Endothelial cell of umbilical vein (primary cell): Measurements from ENCODE around the gene SLC25A13. TPM values are rescaled to one million over a fixed set of nuclear protein-coding genes. Genes with fewer than 3 reads are reported as not detected.

Experiments used
- BruUV-seq: library from RNA; stranded (reverse); fragments of 400-500 nt; replicated peaks from 2 replicates; lab custom pipeline; 2021; lab: Mats Ljungman, UMichigan
- CTCF ChIA-PET: fragments of 300-600, 350-600 bp; sonication (Branson Sonifier 250); formaldehyde crosslinking; loops from one replicate; lab custom pipeline; 2021; ENCODE audit warnings: antibody characterized with exemption, inconsistent platforms; lab: Charles Lee
- POLR2A ChIA-PET: fragments of 300-600, 350-600 bp; sonication (Branson Sonifier 250); formaldehyde crosslinking; loops from one replicate; lab custom pipeline; 2021; ENCODE audit warnings: antibody characterized with exemption, inconsistent platforms; lab: Charles Lee
- DNase-seq: peaks from one replicate; pipeline ENCODE4 v3.0.0-alpha.2; 2011; ENCODE audit warnings: low read depth, low spot score
- FAIRE-seq: peaks from 2 replicates; lab custom pipeline; 2011; peaks lifted over from hg19 to GRCh38; lab: Jason Lieb, UNC
- H2AFZ ChIP-seq: 2 replicates; pipeline ENCODE4 v1.6.0; 2012; ENCODE audit warnings: low read depth, low read length, control low read depth, inconsistent platforms
- H3K27ac ChIP-seq: 2 replicates; pipeline ENCODE4 v1.5.1; 2011; ENCODE audit warnings: low read depth, mild to moderate bottlenecking, control low read depth, low read length, moderate library complexity; ENCODE audit not compliant: insufficient read depth
- H3K27me3 ChIP-seq, 2 experiments: 2 replicates each; pipeline versions ENCODE4 v1.6.0 to v1.6.1; 2011; ENCODE audit warnings: low read length in 2 of 2, mixed read lengths in 1 of 2; ENCODE audit not compliant: control insufficient read depth in 2 of 2, insufficient read depth in 2 of 2
- H3K36me3 ChIP-seq, 2 experiments: 2 replicates in 1 of 2; 3 replicates in 1 of 2; pipeline ENCODE4 v1.5.1; 2011; ENCODE audit warnings: low read length in 2 of 2, mild to moderate bottlenecking in 1 of 2, moderate library complexity in 1 of 2; ENCODE audit not compliant: control insufficient read depth in 2 of 2, insufficient read depth in 2 of 2; ENCODE audit errors: extremely low read depth in 1 of 2
- H3K4me1 ChIP-seq: 3 replicates; pipeline ENCODE4 v1.5.1; 2011; ENCODE audit warnings: mild to moderate bottlenecking, low read length; ENCODE audit not compliant: control insufficient read depth, insufficient read depth; ENCODE audit errors: extremely low read depth
- H3K4me2 ChIP-seq: 2 replicates; pipeline ENCODE4 v1.6.1; 2011; ENCODE audit warnings: low read length, control low read depth, mixed read lengths; ENCODE audit not compliant: insufficient read depth
- H3K4me3 ChIP-seq, 3 experiments: fragments of 200-600 bp in 1 of 3; sonication (generic), shearing (Covaris generic) in 1 of 3; replicated peaks in 1 of 3; 2 replicates each; pipeline ENCODE4 v1.5.1; 2011 to 2016; ENCODE audit warnings: control low read depth in 3 of 3, low read length in 3 of 3, mild to moderate bottlenecking in 2 of 3, inconsistent platforms in 1 of 3, low read depth in 1 of 3, moderate library complexity in 1 of 3; ENCODE audit not compliant: insufficient read depth in 1 of 3
- H3K79me2 ChIP-seq: 2 replicates; pipeline ENCODE4 v1.6.0; 2012; ENCODE audit warnings: low read length, inconsistent platforms; ENCODE audit not compliant: control insufficient read depth, insufficient read depth
- H3K9ac ChIP-seq: replicated peaks from 2 replicates; pipeline ENCODE3; 2011; ENCODE audit warnings: low read length, control low read depth; ENCODE audit not compliant: insufficient read depth; ENCODE audit errors: extremely low read depth
- H3K9me1 ChIP-seq: replicated peaks from 3 replicates; pipeline ENCODE4 v1.6.0; 2011; ENCODE audit warnings: mild to moderate bottlenecking, low read length; ENCODE audit not compliant: control insufficient read depth, insufficient read depth; ENCODE audit errors: extremely low read depth
- H3K9me3 ChIP-seq: replicated peaks from 2 replicates; pipeline ENCODE4 v1.5.1; 2012; ENCODE audit warnings: low read length, inconsistent platforms; ENCODE audit not compliant: control insufficient read depth, insufficient read depth
- H4K20me1 ChIP-seq: replicated peaks from 2 replicates; pipeline ENCODE3; 2011; ENCODE audit warnings: mild to moderate bottlenecking, low read length; ENCODE audit not compliant: control insufficient read depth, insufficient read depth; ENCODE audit errors: extremely low read depth
- CTCF ChIP-seq, 2 donors: IDR thresholded peaks; 1 replicate in 1 of 2; 2 replicates in 1 of 2; pipeline ENCODE4 v1.5.1; 2011; ENCODE audit warnings: low read length in 2 of 2, mild to moderate bottlenecking in 2 of 2, moderate library complexity in 2 of 2, control low read depth in 1 of 2, inconsistent platforms in 1 of 2, low read depth in 1 of 2; ENCODE audit not compliant: insufficient read depth in 1 of 2; ENCODE audit errors: extremely low read depth in 1 of 2
- EZH2 ChIP-seq: IDR thresholded peaks from 2 replicates; pipeline ENCODE4 v1.6.1; 2012; ENCODE audit warnings: borderline replicate concordance, low read depth, mild to moderate bottlenecking, moderate library complexity, low read length, inconsistent platforms; ENCODE audit not compliant: severe bottlenecking
- FOS ChIP-seq: IDR thresholded peaks from 2 replicates; pipeline ENCODE4 v1.6.1; 2011; ENCODE audit warnings: mild to moderate bottlenecking, low read length, moderate library complexity, borderline replicate concordance; ENCODE audit not compliant: insufficient read depth
- GATA2 ChIP-seq: IDR thresholded peaks from 2 replicates; pipeline ENCODE4 v1.7.0; 2011; ENCODE audit warnings: low read depth, mild to moderate bottlenecking, moderate library complexity, mixed read lengths, low read length; ENCODE audit not compliant: insufficient read length, insufficient read depth
- JUN ChIP-seq: IDR thresholded peaks from 2 replicates; pipeline ENCODE4 v1.6.1; 2011; ENCODE audit warnings: borderline replicate concordance, low read depth; ENCODE audit not compliant: insufficient read length, insufficient read depth
- MAX ChIP-seq: IDR thresholded peaks from 2 replicates; pipeline ENCODE4 v1.6.1; 2011; ENCODE audit not compliant: insufficient read depth, insufficient read length
- MYC ChIP-seq: IDR thresholded peaks from one replicate; pipeline ENCODE4 v1.6.1; 2011; ENCODE audit warnings: mild to moderate bottlenecking, low read depth, low read length
- POLR2A ChIP-seq: IDR thresholded peaks from 2 replicates; pipeline ENCODE4 v1.6.1; 2012; ENCODE audit warnings: low read depth, mild to moderate bottlenecking, control low read depth, low read length
- POLR2AphosphoS5 ChIP-seq: IDR thresholded peaks from 2 replicates; pipeline ENCODE4 v1.6.1; 2012; ENCODE audit warnings: low read depth, mild to moderate bottlenecking, control low read depth, low read length, moderate library complexity; ENCODE audit not compliant: insufficient read depth
- dilution Hi-C: fragments of 300-500 bp; cut with MboI; formaldehyde crosslinking; loops from one replicate; pipeline ENCODE4 v1.15.0; 2019; ENCODE audit warnings: low sequenced_read_pairs; ENCODE audit not compliant: extremely low pct_ligation_motif_present
- intact Hi-C: fragments of 100-400 bp; cut with micrococcal nuclease; formaldehyde crosslinking; loops from one replicate; pipeline ENCODE4 v1.10.0; 2022
- polyA plus RNA-seq, 4 experiments: library from polyadenylated mRNA; depleted of rRNA in 3 of 4; stranded (reverse) in 3 of 4; unstranded in 1 of 4; fragments of >200 nt; gene quantifications; 2 replicates each; pipeline versions ENCODE4 v1.2.1 to v1.2.3, GENCODE V29; 2011 to 2012; ENCODE audit warnings: missing spikeins in 1 of 4
- total RNA-seq: library from RNA; stranded (reverse); gene quantifications from 2 replicates; pipeline ENCODE4 v1.2.3, GENCODE V29; 2021

Gene SLC25A13
- total and polyA plus RNA-seq, 2 donors (not counting 3 experiments of a cell fraction or from before 2014, with no cell fraction given): 13.2 to 34.4 TPM

- H3K9me1 ChIP-seq: no peaks in the 10 kb centered on the region
- H3K9me3 ChIP-seq: no peaks in the 10 kb centered on the region
- H3K4me1 ChIP-seq: peaks cover 1% of the 10 kb centered on the region
- H3K36me3 ChIP-seq: no peaks in the 10 kb centered on the region
- TF ChIP-seq MYC: no peak
- TF ChIP-seq CTCF (IDR thresholded peaks at IDR 0.05; ENCODE audit: extremely low read depth in 1 of 2, insufficient read depth in 1 of 2, low read depth in 1 of 2, low read length in 2 of 2): no peak
- no peak for TF ChIP-seq POLR2A
- TF ChIP-seq MAX: no peak
- no peak for TF ChIP-seq POLR2AphosphoS5
- no peak for TF ChIP-seq JUN
- TF ChIP-seq FOS: no peak
- TF ChIP-seq GATA2: no peak
- no peak for TF ChIP-seq EZH2
- peaks cover 9% of the 10 kb centered on the region for H4K20me1 ChIP-seq
- FAIRE-seq (no peak), DNase-seq (no peak)
- no peak overlapping the region for H3K4me3 ChIP-seq
- no peak overlapping the region for H3K9ac ChIP-seq
- no peaks in the 10 kb centered on the region for H3K27me3 ChIP-seq
- ChIA-PET CTCF (no interaction called here), POLR2A (no interaction called here)
- dilution Hi-C loops (no loop called here), intact Hi-C loops (no loop called here)
- no peak overlapping the region for H2AFZ ChIP-seq
- no peak overlapping the region for H3K4me2 ChIP-seq
- H3K27ac ChIP-seq: no peak overlapping the region
- no TSS peak for BruUV-seq
- peaks cover 25% of the 10 kb centered on the region for H3K79me2 ChIP-seq
These were observed 7.3 kb downstream of the SLC25A13 start for GRCh38 chr7:96314402-96315124.
